GM12874 (cell line): ENCODE data around the gene USPL1.

Experiments used
- TF ChIP-seq, protein P1 (sequence below): IDR thresholded peaks from 2 replicates; pipeline ENCODE4 v1.5.1; 2011; ENCODE audit warnings: low read depth, mild to moderate bottlenecking, control low read depth, low read length, moderate library complexity; ENCODE audit not compliant: insufficient read depth

USPL1 gene

DNA sequence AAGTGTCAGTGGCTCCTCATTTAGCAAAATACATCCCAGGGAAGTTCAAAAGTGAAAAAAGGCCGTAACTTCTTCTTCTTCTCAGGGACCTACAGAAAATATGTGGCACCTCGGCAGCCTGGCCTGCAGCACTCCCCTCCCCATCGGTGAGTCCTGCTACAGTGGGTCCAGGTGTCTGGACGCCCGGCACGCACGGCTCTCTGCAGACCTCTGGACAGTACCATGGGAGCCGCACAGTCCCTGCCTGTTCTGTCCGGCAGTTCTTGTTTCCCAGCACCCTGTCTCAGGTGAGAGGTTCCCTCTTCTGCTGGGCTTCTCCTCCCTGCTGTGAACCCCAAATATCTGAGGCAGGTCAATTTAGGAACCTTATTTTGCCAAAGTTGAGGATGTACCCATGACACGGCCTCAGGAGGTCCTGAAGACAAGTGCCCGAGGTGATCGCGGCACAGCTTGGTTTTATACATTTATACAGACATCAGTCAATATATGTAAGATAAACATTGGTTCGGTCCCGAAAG is 80.8 kb downstream of the USPL1 start:
- TF ChIP-seq, protein P1, sequence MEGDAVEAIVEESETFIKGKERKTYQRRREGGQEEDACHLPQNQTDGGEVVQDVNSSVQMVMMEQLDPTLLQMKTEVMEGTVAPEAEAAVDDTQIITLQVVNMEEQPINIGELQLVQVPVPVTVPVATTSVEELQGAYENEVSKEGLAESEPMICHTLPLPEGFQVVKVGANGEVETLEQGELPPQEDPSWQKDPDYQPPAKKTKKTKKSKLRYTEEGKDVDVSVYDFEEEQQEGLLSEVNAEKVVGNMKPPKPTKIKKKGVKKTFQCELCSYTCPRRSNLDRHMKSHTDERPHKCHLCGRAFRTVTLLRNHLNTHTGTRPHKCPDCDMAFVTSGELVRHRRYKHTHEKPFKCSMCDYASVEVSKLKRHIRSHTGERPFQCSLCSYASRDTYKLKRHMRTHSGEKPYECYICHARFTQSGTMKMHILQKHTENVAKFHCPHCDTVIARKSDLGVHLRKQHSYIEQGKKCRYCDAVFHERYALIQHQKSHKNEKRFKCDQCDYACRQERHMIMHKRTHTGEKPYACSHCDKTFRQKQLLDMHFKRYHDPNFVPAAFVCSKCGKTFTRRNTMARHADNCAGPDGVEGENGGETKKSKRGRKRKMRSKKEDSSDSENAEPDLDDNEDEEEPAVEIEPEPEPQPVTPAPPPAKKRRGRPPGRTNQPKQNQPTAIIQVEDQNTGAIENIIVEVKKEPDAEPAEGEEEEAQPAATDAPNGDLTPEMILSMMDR: no peak

DNA sequence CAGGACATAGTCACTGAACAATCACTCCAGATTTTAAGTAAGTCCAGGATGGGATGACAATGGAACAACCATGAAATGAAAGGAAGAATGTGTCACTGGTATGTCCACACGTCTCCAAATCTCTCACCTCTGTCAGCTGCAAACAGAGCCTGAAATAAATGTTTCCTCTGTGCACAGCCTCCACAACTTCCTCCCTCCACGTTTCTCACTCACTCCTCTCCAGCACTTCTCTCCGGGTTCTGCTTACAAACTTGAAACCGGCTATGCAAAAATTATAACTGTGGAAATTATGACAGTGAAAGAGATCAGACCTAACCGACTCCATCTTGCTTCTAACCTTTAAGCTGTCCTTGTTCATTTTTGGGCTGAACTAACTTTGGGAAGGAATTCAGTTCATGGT is 82.6 kb downstream of the USPL1 start:
- TF ChIP-seq, protein P1: no peak

DNA sequence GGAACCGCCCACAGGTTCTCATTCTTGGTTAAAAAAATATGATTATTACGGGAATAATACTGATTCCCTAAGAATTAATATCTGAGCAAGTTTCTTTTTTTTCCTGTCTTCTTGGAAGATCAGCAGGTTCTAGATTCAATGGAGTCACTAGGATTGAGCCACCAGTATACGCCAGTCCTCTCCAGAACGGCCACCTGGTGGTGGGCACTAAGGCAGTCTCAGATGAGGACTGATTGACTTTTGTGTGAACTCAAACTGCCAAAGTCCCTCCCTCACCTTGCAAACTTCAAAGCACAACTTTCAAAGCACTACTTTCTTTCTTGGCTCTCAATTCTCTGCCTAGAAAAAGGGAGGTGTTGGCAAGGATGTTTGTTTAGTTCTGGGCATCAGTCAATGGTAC is 84.3 kb downstream of the USPL1 start:
- TF ChIP-seq, protein P1: no peak; the same call in 1 of the 2 replicates

DNA sequence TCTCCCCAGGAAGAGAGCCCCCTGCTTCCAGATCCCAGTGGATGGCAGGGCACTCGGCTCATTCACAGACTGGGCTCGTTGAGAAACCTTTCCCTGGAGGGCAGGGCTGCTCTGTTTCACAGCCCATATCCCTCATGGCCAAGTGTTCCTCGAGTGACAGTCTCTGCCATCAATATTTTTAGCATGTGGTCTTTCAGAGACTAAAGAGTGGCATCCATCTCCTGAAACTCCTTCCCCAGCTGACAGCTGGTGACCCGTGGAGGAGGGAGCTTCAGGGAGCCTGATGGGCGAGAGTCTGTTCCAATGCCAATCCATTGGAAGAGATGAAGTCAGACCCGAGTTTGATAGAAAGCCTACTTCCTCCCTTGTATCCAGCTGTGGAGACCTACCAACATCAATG is 86.9 kb downstream of the USPL1 start:
- TF ChIP-seq, protein P1: no peak

DNA sequence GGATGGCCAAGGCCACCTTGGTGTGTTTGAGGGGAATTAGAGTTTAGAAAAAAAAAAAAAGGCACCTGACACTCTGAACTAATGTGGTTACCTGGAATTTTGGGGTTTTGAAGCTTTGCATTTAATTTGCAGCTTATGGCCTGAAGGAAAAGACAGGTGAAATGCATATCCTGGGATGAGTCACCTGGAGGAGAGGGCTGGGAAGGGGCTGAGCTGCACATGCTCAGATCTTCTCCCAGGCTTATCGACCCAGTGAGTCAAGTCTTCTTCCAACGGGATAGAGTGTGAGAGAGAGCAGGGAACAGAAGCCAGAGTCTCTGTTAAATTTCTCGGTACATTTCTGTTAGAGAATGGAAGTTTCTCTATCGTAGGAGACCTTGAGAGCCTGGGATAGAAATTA is 88.0 kb downstream of the USPL1 start:
- TF ChIP-seq, protein P1: no peak

DNA sequence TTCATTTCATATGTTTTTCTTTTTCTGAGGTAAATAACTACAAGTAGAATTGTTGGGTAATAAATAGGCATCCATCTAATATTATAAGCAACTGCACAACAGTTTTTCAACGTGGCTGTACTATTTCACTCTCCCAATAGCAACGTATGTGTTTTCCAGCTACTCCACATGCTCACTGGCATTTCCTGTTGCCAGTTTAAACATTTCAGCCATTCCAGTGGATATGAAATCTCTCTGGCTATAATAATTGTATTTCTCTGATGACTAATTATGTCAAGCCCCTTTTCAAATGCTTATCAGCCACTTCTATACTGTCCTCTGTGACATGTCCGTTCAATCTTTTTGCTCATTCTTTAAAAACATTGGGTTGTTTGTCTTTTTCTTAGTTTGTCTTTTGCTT is 90.8 kb downstream of the USPL1 start:
- TF ChIP-seq, protein P1: no peak
